Measurements from ENCODE around the gene FILIP1L.

FILIP1L gene

DNA sequence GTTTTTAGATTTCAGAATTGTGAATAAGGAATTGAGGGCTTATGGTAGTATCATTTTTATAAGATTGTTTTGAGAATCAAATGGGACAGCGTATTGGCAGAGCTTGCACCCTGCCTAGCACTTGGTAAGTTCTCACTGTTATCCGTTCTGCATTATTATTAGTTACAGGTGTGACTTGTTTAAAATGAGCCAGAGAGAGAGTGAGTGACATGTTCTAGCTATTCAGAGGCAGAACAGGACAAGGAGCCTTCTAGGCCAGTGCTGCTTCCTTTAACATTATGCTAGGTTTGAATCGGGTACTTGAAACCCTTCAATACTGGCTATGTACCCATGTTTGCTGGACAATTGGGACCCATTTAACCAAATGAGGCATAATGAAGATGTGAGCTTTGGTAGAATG, 133.7 kb downstream of the FILIP1L start:
- no peaks in the 10 kb centered on the region for H3K36me3 ChIP-seq
- TF ChIP-seq, protein P1, sequence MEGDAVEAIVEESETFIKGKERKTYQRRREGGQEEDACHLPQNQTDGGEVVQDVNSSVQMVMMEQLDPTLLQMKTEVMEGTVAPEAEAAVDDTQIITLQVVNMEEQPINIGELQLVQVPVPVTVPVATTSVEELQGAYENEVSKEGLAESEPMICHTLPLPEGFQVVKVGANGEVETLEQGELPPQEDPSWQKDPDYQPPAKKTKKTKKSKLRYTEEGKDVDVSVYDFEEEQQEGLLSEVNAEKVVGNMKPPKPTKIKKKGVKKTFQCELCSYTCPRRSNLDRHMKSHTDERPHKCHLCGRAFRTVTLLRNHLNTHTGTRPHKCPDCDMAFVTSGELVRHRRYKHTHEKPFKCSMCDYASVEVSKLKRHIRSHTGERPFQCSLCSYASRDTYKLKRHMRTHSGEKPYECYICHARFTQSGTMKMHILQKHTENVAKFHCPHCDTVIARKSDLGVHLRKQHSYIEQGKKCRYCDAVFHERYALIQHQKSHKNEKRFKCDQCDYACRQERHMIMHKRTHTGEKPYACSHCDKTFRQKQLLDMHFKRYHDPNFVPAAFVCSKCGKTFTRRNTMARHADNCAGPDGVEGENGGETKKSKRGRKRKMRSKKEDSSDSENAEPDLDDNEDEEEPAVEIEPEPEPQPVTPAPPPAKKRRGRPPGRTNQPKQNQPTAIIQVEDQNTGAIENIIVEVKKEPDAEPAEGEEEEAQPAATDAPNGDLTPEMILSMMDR (IDR thresholded peaks at IDR 0.05; ENCODE audit: low read depth, low read length): no peak
- no peak for DNase-seq
- no peaks in the 10 kb centered on the region for H3K27me3 ChIP-seq
- no peak overlapping the region for H3K4me3 ChIP-seq (ENCODE audit: low read depth, low read length)
- no peaks in the 10 kb centered on the region for H3K4me1 ChIP-seq
- no peaks in the 10 kb centered on the region for H3K9me3 ChIP-seq

DNA sequence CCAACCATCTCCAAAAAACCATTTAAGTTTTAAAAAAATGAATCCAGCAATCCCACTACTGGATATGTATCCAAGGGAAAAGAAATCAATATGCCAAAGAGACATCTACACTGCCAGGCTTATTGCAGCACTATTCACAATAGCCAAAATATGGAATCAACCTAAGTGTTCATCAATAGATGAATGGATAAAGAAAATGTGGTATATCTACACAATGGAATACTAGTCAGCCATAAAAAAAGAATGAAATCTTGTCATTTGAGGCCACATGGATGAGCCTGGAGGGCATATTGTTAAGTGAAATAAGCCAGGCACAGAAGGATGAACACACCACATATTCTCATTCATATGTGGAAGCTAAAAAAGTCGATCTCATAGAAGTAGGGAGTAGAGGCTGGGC, 136.1 kb downstream of the FILIP1L start:
- Histone ChIP-seq H3K27me3 (no peaks in the 10 kb centered on the region), H3K36me3 (no peaks in the 10 kb centered on the region), H3K9me3 (no peaks in the 10 kb centered on the region), H3K4me1 (no peaks in the 10 kb centered on the region), H3K4me3 (ENCODE audit: low read depth, low read length) (no peak overlapping the region)
- TF ChIP-seq, protein P1 (IDR thresholded peaks at IDR 0.05; ENCODE audit: low read depth, low read length): no peak
- no peak for DNase-seq

DNA sequence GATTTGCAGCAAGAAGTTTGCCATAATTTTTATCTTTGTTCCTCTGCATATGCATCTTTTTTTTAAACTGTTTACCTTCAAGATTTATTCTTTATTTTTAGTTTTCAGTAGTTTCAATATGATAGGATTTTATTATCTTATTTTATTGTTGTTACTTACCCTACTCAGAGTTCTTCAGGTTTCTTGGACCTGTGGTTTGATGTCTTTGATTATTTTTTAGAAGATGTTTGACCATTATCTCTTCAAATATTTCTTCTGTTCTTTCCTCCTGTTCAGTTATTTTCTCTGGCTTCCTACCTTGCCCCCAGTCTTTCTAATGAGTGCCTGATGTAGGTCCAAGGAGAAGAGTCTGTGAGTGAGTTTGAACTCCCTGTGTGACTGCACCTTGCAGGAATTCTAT, 137.7 kb downstream of the FILIP1L start:
- Histone ChIP-seq H3K4me3 (ENCODE audit: low read depth, low read length) (no peak overlapping the region), H3K9me3 (no peaks in the 10 kb centered on the region), H3K4me1 (no peaks in the 10 kb centered on the region), H3K36me3 (no peaks in the 10 kb centered on the region), H3K27me3 (no peaks in the 10 kb centered on the region)
- no peak for DNase-seq
- TF ChIP-seq, protein P1 (IDR thresholded peaks at IDR 0.05; ENCODE audit: low read depth, low read length): no peak

DNA sequence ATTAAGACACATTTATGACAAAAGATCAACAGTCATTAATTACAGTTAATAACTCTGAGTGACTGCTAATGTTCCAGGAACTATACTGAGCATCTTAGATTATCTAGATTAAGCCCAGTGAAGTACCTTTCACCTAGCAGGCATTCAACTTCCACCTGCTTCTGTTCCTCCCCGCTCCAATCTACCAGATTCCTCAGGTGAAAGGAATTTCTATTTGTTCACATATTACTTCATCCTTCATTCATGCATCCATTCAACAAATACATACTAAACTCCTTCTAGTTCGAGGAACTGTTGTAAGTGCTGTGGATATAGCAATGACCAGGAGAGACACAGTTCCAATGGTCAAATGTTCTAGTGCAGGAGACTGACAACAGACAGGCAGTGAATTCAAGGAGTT, 139.3 kb downstream of the FILIP1L start:
- no peak for DNase-seq
- no peaks in the 10 kb centered on the region for H3K4me1 ChIP-seq
- H3K4me3 ChIP-seq (ENCODE audit: low read depth, low read length): no peak overlapping the region
- H3K9me3 ChIP-seq: no peaks in the 10 kb centered on the region
- H3K27me3 ChIP-seq: no peaks in the 10 kb centered on the region
- TF ChIP-seq, protein P1 (IDR thresholded peaks at IDR 0.05; ENCODE audit: low read depth, low read length): no peak
- no peaks in the 10 kb centered on the region for H3K36me3 ChIP-seq

DNA sequence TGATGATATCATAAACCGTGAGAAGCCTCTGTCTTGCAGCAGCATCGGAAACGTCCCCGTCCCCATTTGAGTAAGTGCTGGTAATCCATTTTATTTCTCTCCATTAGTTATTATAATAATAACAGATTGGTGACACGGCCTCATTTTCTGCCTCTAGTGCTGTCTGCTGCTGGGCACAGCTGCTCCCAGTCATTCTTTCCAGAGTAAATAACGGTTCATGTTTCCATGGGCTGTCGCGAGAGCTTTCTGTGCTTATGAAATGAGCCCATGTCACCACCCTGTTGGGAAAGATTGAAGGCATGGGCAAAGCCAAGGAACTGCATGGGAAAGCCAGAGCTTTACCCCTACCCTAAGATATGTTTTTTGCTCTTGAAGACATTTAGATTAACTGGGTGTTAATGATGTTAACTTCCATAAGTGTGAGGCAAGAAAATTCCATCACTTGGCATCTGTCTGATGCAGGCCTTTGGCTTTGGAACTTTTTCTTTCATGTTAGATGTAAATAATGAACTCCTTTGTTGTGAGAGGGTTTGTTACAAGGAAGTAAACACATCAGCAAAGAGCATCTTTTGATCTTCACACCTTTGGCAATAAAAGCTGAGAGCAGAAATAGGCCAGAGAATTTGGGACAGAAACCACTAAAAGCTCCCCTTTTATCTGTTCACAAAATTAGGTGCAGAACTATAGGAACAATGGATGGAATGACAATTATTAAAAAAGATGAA, 141.8 kb downstream of the FILIP1L start:
- Histone ChIP-seq H3K9me3 (no peaks in the 10 kb centered on the region), H3K4me3 (ENCODE audit: low read depth, low read length) (no peak overlapping the region), H3K4me1 (no peaks in the 10 kb centered on the region), H3K27me3 (no peaks in the 10 kb centered on the region), H3K36me3 (no peaks in the 10 kb centered on the region)
- TF ChIP-seq, protein P1 (IDR thresholded peaks at IDR 0.05; ENCODE audit: low read depth, low read length): no peak
- DNase-seq: no peak

DNA sequence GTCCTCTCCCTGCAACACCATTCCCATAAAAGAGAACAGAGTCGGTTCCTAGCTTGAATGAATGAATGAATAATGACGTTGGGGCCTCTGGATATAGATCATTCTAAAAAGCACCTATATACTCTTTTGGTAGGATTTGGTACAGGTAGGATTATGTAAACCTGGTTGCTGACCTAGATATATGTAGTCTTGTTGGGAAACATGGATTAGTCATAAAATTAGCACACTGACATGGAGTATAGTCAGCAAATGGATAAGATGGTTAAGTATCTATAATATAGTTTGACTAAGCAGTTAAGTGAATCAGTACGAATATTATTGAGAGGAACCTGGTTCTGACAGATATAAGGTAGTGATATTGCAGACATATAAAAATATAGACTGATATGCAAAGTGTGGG, 142.5 kb downstream of the FILIP1L start:
- H3K4me1 ChIP-seq: no peaks in the 10 kb centered on the region
- H3K36me3 ChIP-seq: no peaks in the 10 kb centered on the region
- no peaks in the 10 kb centered on the region for H3K27me3 ChIP-seq
- no peaks in the 10 kb centered on the region for H3K9me3 ChIP-seq
- DNase-seq: no peak
- TF ChIP-seq, protein P1 (IDR thresholded peaks at IDR 0.05; ENCODE audit: low read depth, low read length): no peak
- no peak overlapping the region for H3K4me3 ChIP-seq (ENCODE audit: low read depth, low read length)

All from BE2C (cell line).